Activated CD8-positive, alpha-beta T cell treated with anti-CD3 and anti-CD28 coated beads for 36 hours (primary cell): Measurements from ENCODE around the gene CNOT10. TPM values are rescaled to one million over a fixed set of nuclear protein-coding genes. Genes with fewer than 3 reads are reported as not detected.
"Not testable (repeated sequence)": the region's sequence is repeated elsewhere in the genome, so short reads cannot be mapped to it uniquely, and the experiment has no call there.

ENCODE experiments used
- ATAC-seq: fragments of 200-7000 bp; cut with Tn5 transposase; one replicate; pipeline ENCODE4 v1.10.0; 2021; ENCODE audit warnings: mild to moderate bottlenecking, moderate library complexity
- CTCF ChIA-PET: fragments of 350-600 bp; sonication (Branson Sonifier 250); formaldehyde crosslinking; loops from one replicate; lab custom pipeline; 2021; ENCODE audit warnings: antibody characterized with exemption; lab: Charles Lee
- POLR2A ChIA-PET: fragments of 350-600 bp; sonication (Branson Sonifier 250); formaldehyde crosslinking; loops from one replicate; lab custom pipeline; 2021; ENCODE audit warnings: antibody characterized with exemption; lab: Charles Lee
- DNase-seq: peaks from one replicate; pipeline ENCODE4 v3.0.0-alpha.2; 2020
- H3K27ac Mint-ChIP-seq: one replicate; pipeline ENCODE4 v1.8.0; 2021; ENCODE audit warnings: mild to moderate bottlenecking, mixed read lengths
- H3K27me3 Mint-ChIP-seq: one replicate; pipeline ENCODE4 v1.8.0; 2021; ENCODE audit warnings: mixed read lengths
- H3K36me3 Mint-ChIP-seq: one replicate; pipeline ENCODE4 v1.8.0; 2021; ENCODE audit warnings: low read depth, mixed read lengths
- H3K4me1 Mint-ChIP-seq: one replicate; pipeline ENCODE4 v1.8.0; 2021; ENCODE audit warnings: low read depth, mixed read lengths
- H3K4me3 Mint-ChIP-seq: one replicate; pipeline ENCODE4 v1.8.0; 2021; ENCODE audit warnings: mild to moderate bottlenecking, moderate library complexity, mixed read lengths
- H3K9me3 Mint-ChIP-seq: one replicate; pipeline ENCODE4 v1.8.0; 2021; ENCODE audit warnings: mixed read lengths
- intact Hi-C: fragments of 100-400 bp; cut with micrococcal nuclease; formaldehyde crosslinking; loops from one replicate; pipeline ENCODE4 v1.10.0; 2022
- total RNA-seq, 2 experiments: library from RNA; stranded (reverse); gene quantifications; one replicate each; pipeline ENCODE4 v1.2.3, GENCODE V29; 2021
- TF ChIP-seq, protein P1 (sequence below): fragments of 200-600 bp; IDR thresholded peaks from one replicate; pipeline ENCODE4 v1.8.0; 2022; ENCODE audit warnings: antibody characterized with exemption, mild to moderate bottlenecking

CNOT10 gene
- total RNA-seq, 2 experiments from 2014 or later: 58.5 to 61.0 TPM

DNA sequence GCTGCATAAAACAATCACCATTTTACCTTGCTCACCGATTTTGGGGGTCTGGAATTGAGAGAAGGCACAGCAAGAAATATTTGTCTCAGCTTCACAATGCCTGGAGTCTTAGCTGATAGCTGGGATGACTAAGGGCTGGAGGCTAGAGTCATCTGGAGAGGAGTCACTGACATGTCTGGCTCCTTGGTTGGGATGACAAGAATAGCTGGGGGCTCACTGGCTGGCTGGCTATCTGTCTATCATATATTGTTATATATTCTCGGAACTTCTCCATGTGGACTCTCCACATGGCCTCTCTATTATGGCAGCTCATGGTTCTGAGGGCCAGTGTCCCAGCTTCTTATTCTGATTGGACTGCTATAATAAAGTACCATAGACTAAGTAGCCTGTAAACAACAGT, 112.8 kb downstream of the CNOT10 start:
- ChIA-PET POLR2A (no interaction called here), CTCF (interaction anchor here (0.8 kb wide), 1 partner anchor 133 kb away, joined by 3 read pairs; no protein-coding TSS in a partner anchor)
- no peak for DNase-seq
- Mint-ChIP-seq H3K36me3 (no peaks in the 10 kb centered on the region), H3K4me1 (no peaks in the 10 kb centered on the region), H3K27ac (no peak overlapping the region), H3K9me3 (no peaks in the 10 kb centered on the region), H3K4me3 (no peak overlapping the region), H3K27me3 (no peaks in the 10 kb centered on the region)
- no peak for ATAC-seq
- TF ChIP-seq, protein P1, sequence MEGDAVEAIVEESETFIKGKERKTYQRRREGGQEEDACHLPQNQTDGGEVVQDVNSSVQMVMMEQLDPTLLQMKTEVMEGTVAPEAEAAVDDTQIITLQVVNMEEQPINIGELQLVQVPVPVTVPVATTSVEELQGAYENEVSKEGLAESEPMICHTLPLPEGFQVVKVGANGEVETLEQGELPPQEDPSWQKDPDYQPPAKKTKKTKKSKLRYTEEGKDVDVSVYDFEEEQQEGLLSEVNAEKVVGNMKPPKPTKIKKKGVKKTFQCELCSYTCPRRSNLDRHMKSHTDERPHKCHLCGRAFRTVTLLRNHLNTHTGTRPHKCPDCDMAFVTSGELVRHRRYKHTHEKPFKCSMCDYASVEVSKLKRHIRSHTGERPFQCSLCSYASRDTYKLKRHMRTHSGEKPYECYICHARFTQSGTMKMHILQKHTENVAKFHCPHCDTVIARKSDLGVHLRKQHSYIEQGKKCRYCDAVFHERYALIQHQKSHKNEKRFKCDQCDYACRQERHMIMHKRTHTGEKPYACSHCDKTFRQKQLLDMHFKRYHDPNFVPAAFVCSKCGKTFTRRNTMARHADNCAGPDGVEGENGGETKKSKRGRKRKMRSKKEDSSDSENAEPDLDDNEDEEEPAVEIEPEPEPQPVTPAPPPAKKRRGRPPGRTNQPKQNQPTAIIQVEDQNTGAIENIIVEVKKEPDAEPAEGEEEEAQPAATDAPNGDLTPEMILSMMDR: no peak
- intact Hi-C loops: no loop called here

DNA sequence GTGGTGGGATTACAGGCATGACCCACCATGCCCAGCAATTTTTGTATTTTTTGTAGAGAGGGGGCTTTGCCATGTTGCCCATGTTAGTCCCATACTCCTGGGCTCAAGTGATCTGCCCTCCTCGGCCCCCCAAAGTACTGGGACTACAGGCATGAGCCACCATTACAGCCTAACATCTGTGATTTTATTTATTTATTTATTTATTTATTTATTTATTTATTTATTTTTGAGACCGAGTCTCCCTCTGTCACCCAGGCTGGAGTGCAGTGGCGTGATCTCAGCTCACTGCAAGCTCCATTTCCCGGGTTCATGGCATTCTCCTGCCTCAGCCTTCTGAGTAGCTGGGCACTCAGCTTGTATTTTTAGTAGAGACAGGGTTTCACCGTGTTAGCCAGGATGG, 116.5 kb downstream of the CNOT10 start:
- CTCF ChIA-PET, POLR2A ChIA-PET, H3K27me3 Mint-ChIP-seq, ATAC-seq, H3K36me3 Mint-ChIP-seq, H3K9me3 Mint-ChIP-seq, H3K4me1 Mint-ChIP-seq, H3K4me3 Mint-ChIP-seq, DNase-seq, intact Hi-C loops, H3K27ac Mint-ChIP-seq: not testable (repeated sequence)

DNA sequence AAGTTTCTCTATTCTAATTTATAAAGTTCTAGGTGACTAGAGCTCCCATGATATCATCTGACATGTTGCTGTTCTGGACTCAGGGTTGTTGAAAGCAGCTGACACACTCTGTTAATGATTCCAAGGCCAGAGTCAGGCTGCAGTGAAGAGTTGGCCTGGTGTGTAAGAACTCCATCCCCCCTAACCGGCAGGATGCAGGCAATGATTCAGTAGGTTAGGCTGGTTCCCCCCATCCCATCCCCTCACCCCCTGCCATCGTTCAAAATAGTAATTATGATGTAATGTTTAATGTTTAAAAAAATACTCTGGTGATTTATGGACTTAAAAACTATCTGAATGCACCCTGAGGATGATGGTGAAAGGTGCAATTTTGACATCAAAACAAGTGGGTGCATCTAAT, 128.2 kb downstream of the CNOT10 start:
- Mint-ChIP-seq H3K4me3 (no peak overlapping the region), H3K4me1 (peaks cover 17% of the 10 kb centered on the region), H3K9me3 (no peaks in the 10 kb centered on the region), H3K27me3 (peaks cover 26% of the 10 kb centered on the region), H3K27ac (no peak overlapping the region), H3K36me3 (no peaks in the 10 kb centered on the region)
- no peak for DNase-seq
- CTCF ChIA-PET: interaction anchor here (0.8 to 3.1 kb wide), 2 partner anchors 32 to 318 kb away, joined by 3 to 9 read pairs; no protein-coding TSS in a partner anchor
- TF ChIP-seq, protein P1: no peak
- no peak for ATAC-seq
- POLR2A ChIA-PET: interaction anchor here (0.6 kb wide), 1 partner anchor 46 kb away, joined by 5 read pairs; no protein-coding TSS in a partner anchor
- intact Hi-C loops: no loop called here

DNA sequence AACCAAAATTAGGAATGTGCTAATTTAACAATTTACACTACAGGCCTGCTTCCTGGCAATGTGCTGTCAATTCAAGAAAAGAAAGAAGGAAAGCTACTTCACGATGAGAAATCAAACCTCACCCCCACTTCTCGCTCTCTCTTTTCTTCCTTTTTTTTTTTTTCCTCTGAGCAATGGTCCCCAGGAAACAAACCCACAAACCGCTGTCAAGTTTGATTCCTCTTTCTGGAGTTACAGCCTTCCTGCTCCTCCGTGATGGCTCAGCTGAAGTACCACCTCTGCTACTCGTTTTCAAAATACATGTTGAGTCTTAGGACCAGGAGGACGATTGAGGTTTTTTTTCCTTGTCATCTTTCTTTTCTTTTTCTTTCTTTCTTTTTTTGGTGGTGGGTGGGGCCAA, 129.4 kb downstream of the CNOT10 start:
- TF ChIP-seq, protein P1: no peak
- no peak overlapping the region for H3K4me3 Mint-ChIP-seq
- no peaks in the 10 kb centered on the region for H3K36me3 Mint-ChIP-seq
- ATAC-seq: no peak
- intact Hi-C loops: no loop called here
- peaks cover 35% of the 10 kb centered on the region for H3K27me3 Mint-ChIP-seq
- H3K9me3 Mint-ChIP-seq: no peaks in the 10 kb centered on the region
- peaks cover 20% of the 10 kb centered on the region for H3K4me1 Mint-ChIP-seq
- DNase-seq: no peak
- no peak overlapping the region for H3K27ac Mint-ChIP-seq
- ChIA-PET POLR2A (interaction anchor here (0.6 kb wide), 1 partner anchor 110 kb away, joined by 3 read pairs; no protein-coding TSS in a partner anchor), CTCF (interaction anchor here (3.1 kb wide), 1 partner anchor 33 kb away, joined by 9 read pairs; no protein-coding TSS in a partner anchor)

DNA sequence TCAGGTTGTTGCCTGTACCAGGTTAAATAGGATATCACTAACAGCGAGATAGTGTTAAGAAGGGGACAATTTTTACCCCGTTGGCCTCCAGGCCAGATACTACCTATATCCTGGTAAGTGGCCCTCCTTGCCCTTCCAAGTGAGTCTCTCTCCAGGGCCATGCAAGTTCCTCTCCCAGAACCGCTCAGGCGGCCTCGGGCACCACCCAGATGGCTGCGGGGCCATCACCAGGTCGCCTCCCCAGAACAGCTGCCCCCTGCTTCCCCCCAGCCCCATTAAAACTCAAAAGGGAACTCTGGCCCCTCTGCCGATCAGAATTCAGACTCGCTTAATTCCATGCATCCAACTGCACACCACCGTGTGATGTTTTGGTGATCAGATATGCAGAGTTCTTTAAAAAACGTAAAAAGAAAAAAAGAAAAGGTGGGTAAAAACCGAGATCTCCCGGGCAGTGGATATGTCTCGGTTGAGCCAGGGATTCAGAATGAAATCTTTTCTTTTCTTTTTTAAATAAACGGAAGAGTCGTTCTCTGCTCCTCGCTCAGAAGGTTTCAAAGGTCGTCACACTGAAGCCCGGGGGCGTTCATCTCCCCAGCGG, 131.0 kb downstream of the CNOT10 start:
- ATAC-seq: no peak
- DNase-seq: no peak
- Mint-ChIP-seq H3K27ac (no peak overlapping the region), H3K4me3 (peak overlapping the region; percentile 66), H3K36me3 (no peaks in the 10 kb centered on the region), H3K4me1 (peaks cover 20% of the 10 kb centered on the region), H3K9me3 (no peaks in the 10 kb centered on the region), H3K27me3 (peaks cover 46% of the 10 kb centered on the region)
- CTCF ChIA-PET: no interaction called here
- TF ChIP-seq, protein P1: no peak
- intact Hi-C loops: no loop called here
- POLR2A ChIA-PET: no interaction called here
